ENCODE measurements around the gene PHF2.

The PHF2 gene

GRCh38 chr9:93580654-93581380 is 4.4 kb downstream of the PHF2 start:
- ChIA-PET CTCF (interaction anchor here (1.4 to 2.4 kb wide), 2 partner anchors 11 to 14 kb away, joined by 3 to 15 read pairs; no protein-coding TSS in a partner anchor), POLR2A (no interaction called here)
- DNase-seq (ENCODE audit: low read depth, low spot score) = no peak
- no peak for TF ChIP-seq CTCF (IDR thresholded peaks at IDR 0.05; ENCODE audit: insufficient read depth, low read length, missing control alignments)
- no peak overlapping the region for H3K4me3 ChIP-seq (ENCODE audit: low read depth, low read length)

GRCh38 chr9:93582115-93582514 is 5.7 kb downstream of the PHF2 start:
- CTCF ChIA-PET = interaction anchor here (1.4 kb wide), 1 partner anchor 16 kb away, joined by 8 read pairs; no protein-coding TSS in a partner anchor
- no peak for DNase-seq (ENCODE audit: low read depth, low spot score)
- H3K4me3 ChIP-seq (ENCODE audit: low read depth, low read length) = no peak overlapping the region
- POLR2A ChIA-PET = no interaction called here
- no peak for TF ChIP-seq CTCF (IDR thresholded peaks at IDR 0.05; ENCODE audit: insufficient read depth, low read length, missing control alignments)

DNA sequence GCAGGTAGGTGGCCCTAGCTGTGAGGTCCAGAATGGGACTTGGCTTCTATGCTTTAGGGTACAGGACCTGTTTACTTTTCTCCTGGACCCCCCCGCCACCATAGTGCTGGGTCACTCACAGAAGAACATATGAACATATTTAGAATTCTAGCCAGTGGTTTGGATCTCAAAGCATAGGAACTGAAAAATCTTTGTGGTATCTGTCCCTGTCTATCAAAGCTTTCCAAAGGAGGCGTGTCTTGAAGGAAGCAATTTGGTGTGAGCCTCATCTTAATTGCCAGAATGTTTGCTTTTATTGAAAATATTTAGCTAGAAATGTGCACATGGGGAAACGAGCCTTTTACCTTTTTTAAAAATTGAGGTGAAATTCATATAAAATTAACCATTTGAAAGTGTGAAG is 6.2 kb downstream of the PHF2 start:
- TF ChIP-seq CTCF (IDR thresholded peaks at IDR 0.05; ENCODE audit: insufficient read depth, low read length, missing control alignments) = no peak
- POLR2A ChIA-PET = no interaction called here
- H3K4me3 ChIP-seq (ENCODE audit: low read depth, low read length) = no peak overlapping the region
- CTCF ChIA-PET = interaction anchor here (1.4 kb wide), 1 partner anchor 16 kb away, joined by 8 read pairs; no protein-coding TSS in a partner anchor
- DNase-seq (ENCODE audit: low read depth, low spot score) = no peak

- no peak for TF ChIP-seq CTCF (IDR thresholded peaks at IDR 0.05; ENCODE audit: insufficient read depth, low read length, missing control alignments)
- H3K4me3 ChIP-seq (ENCODE audit: low read depth, low read length) = no peak overlapping the region
- no peak for DNase-seq (ENCODE audit: low read depth, low spot score)
- POLR2A ChIA-PET = no interaction called here
- CTCF ChIA-PET = no interaction called here
Observed at GRCh38 chr9:93585259-93585658, 8.9 kb downstream of the PHF2 start.

DNA sequence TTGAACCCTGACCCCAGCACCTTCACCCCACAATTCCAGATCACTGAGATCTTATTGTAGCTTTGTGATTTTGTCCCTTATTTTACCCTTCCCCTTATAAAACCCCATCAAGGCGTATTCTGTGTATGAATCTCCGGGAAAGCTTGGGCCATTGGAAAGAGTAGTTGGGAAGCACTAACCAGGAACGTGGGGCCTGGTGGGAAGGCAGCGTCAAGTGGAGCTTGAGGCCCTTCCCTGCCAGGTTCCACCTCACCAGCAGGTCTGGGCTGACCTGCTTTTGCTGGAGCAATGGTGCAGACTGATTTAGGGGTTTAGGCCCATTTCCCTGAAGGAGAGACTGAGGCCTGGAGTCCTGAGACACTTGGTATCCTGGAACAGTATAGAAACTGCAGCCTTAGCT is 9.3 kb downstream of the PHF2 start:
- ChIA-PET CTCF (no interaction called here), POLR2A (no interaction called here)
- DNase-seq (ENCODE audit: low read depth, low spot score) = no peak
- TF ChIP-seq CTCF (IDR thresholded peaks at IDR 0.05; ENCODE audit: insufficient read depth, low read length, missing control alignments) = no peak
- no peak overlapping the region for H3K4me3 ChIP-seq (ENCODE audit: low read depth, low read length)

- ChIA-PET POLR2A (no interaction called here), CTCF (interaction anchor here (0.8 kb wide), 1 partner anchor 8 kb away, joined by 3 read pairs; no protein-coding TSS in a partner anchor)
- H3K4me3 ChIP-seq (ENCODE audit: low read depth, low read length) = no peak overlapping the region
- no peak for DNase-seq (ENCODE audit: low read depth, low spot score)
- TF ChIP-seq CTCF (IDR thresholded peaks at IDR 0.05; ENCODE audit: insufficient read depth, low read length, missing control alignments) = no peak
Observed at GRCh38 chr9:93586290-93587057, 10.1 kb downstream of the PHF2 start.

All from AG04449 (cell line).